ENCODE measurements around the gene WDFY2.

The WDFY2 gene

GRCh38 chr13:51707461-51707860 lies 123.2 kb downstream of the WDFY2 start:
- no peak overlapping the region for H3K4me3 ChIP-seq (ENCODE audit: low read depth, low read length)
- no peak for TF ChIP-seq CTCF (IDR thresholded peaks at IDR 0.05; ENCODE audit: low read depth, low read length)

GRCh38 chr13:51713807-51714206 lies 129.5 kb downstream of the WDFY2 start:
- TF ChIP-seq CTCF (IDR thresholded peaks at IDR 0.05; ENCODE audit: low read depth, low read length) = no peak
- H3K4me3 ChIP-seq (ENCODE audit: low read depth, low read length) = no peak overlapping the region

- TF ChIP-seq CTCF (IDR thresholded peaks at IDR 0.05; ENCODE audit: low read depth, low read length) = no peak
Measured at GRCh38 chr13:51714663-51715168, 130.5 kb downstream of the WDFY2 start.

GRCh38 chr13:51715613-51716012 lies 131.4 kb downstream of the WDFY2 start:
- TF ChIP-seq CTCF (IDR thresholded peaks at IDR 0.05; ENCODE audit: low read depth, low read length) = no peak

More at GRCh38 chr13:51714663-51715168, 130.5 kb downstream of the WDFY2 start:
- H3K4me3 ChIP-seq (ENCODE audit: low read depth, low read length) = no peak overlapping the region

GRCh38 chr13:51717786-51718398 lies 133.6 kb downstream of the WDFY2 start:
- no peak overlapping the region for H3K4me3 ChIP-seq (ENCODE audit: low read depth, low read length)
- no peak for TF ChIP-seq CTCF (IDR thresholded peaks at IDR 0.05; ENCODE audit: low read depth, low read length)

More at GRCh38 chr13:51715613-51716012, 131.4 kb downstream of the WDFY2 start:
- no peak overlapping the region for H3K4me3 ChIP-seq (ENCODE audit: low read depth, low read length)

- no peak for TF ChIP-seq CTCF (IDR thresholded peaks at IDR 0.05; ENCODE audit: low read depth, low read length)
- H3K4me3 ChIP-seq (ENCODE audit: low read depth, low read length) = no peak overlapping the region
Measured at GRCh38 chr13:51719394-51719793, 135.1 kb downstream of the WDFY2 start.

GRCh38 chr13:51721496-51721895 lies 137.2 kb downstream of the WDFY2 start:
- TF ChIP-seq CTCF (IDR thresholded peaks at IDR 0.05; ENCODE audit: low read depth, low read length) = no peak
- H3K4me3 ChIP-seq (ENCODE audit: low read depth, low read length) = no peak overlapping the region
